Mesendoderm (in vitro differentiated cells): ENCODE measurements around the gene KANSL1.

Experiments used
- DNase-seq: peaks from one replicate; pipeline ENCODE4 v3.0.0; 2013
- H2AK5ac ChIP-seq: 2 replicates; pipeline ENCODE4 v1.6.1; 2013; ENCODE audit warnings: low read length, inconsistent platforms
- H2BK120ac ChIP-seq: 2 replicates; pipeline ENCODE4 v1.6.1; 2013; ENCODE audit warnings: low read depth, mild to moderate bottlenecking, low read length, moderate library complexity, mixed read lengths
- H2BK15ac ChIP-seq: replicated peaks from 2 replicates; pipeline ENCODE4 v1.6.1; 2013; ENCODE audit warnings: low read depth, mild to moderate bottlenecking, moderate library complexity
- H2BK5ac ChIP-seq: 2 replicates; pipeline ENCODE4 v1.6.1; 2013; ENCODE audit warnings: low read length, inconsistent platforms
- H3K18ac ChIP-seq: 2 replicates; pipeline ENCODE4 v1.6.1; 2013; ENCODE audit warnings: mild to moderate bottlenecking, low read length, mixed read lengths
- H3K23ac ChIP-seq: one replicate; pipeline ENCODE4 v1.6.1; 2013; ENCODE audit warnings: low read length
- H3K27ac ChIP-seq: 2 replicates; pipeline ENCODE4 v1.5.1; 2013; ENCODE audit warnings: low read depth, mild to moderate bottlenecking, inconsistent platforms, low read length, moderate library complexity
- H3K27me3 ChIP-seq: 2 replicates; pipeline ENCODE4 v1.6.1; 2013; ENCODE audit warnings: low read length, control low read depth, mild to moderate bottlenecking, inconsistent platforms; ENCODE audit not compliant: insufficient read depth, poor library complexity
- H3K36me3 ChIP-seq: 2 replicates; pipeline ENCODE4 v1.6.1; 2013; ENCODE audit warnings: low read length, inconsistent platforms; ENCODE audit not compliant: control insufficient read depth, insufficient read depth
- H3K4ac ChIP-seq: one replicate; pipeline ENCODE4 v1.6.1; 2013; ENCODE audit warnings: low read depth, mild to moderate bottlenecking, low read length, moderate library complexity
- H3K4me1 ChIP-seq: 2 replicates; pipeline ENCODE4 v1.6.1; 2013; ENCODE audit warnings: low read depth, low read length, inconsistent platforms; ENCODE audit not compliant: control insufficient read depth
- H3K4me2 ChIP-seq: 2 replicates; pipeline ENCODE4 v1.6.1; 2013; ENCODE audit warnings: low read length
- H3K4me3 ChIP-seq: 2 replicates; pipeline ENCODE4 v1.5.1; 2013; ENCODE audit warnings: mild to moderate bottlenecking, low read length
- H3K56ac ChIP-seq: one replicate; pipeline ENCODE4 v1.6.1; 2013; ENCODE audit warnings: low read length
- H3K79me1 ChIP-seq: 2 replicates; pipeline ENCODE4 v1.6.1; 2013; ENCODE audit warnings: low read length, inconsistent platforms
- H3K79me2 ChIP-seq: 2 replicates; pipeline ENCODE4 v1.6.1; 2013; ENCODE audit warnings: mild to moderate bottlenecking, low read length; ENCODE audit not compliant: control insufficient read depth, insufficient read depth
- H3K9ac ChIP-seq: 2 replicates; pipeline ENCODE4 v1.6.1; 2013; ENCODE audit warnings: low read length, inconsistent platforms
- H4K5ac ChIP-seq: one replicate; pipeline ENCODE4 v1.6.1; 2013; ENCODE audit warnings: low read length
- H4K8ac ChIP-seq: one replicate; pipeline ENCODE4 v1.6.1; 2013; ENCODE audit warnings: low read depth, mild to moderate bottlenecking, control low read depth, low read length, moderate library complexity
- WGBS: extraction: QIAGEN DNeasy Blood & Tissue Kit; methylation state at CpG from one replicate; pipeline ENCODE4 v1.1.7; 2013; ENCODE audit warnings: low lambda C conversion rate, missing lambda C conversion rate; ENCODE audit not compliant: insufficient coverage; ENCODE audit errors: extremely low coverage; 5-methylcytosine and 5-hydroxymethylcytosine counted together

KANSL1 gene

DNA sequence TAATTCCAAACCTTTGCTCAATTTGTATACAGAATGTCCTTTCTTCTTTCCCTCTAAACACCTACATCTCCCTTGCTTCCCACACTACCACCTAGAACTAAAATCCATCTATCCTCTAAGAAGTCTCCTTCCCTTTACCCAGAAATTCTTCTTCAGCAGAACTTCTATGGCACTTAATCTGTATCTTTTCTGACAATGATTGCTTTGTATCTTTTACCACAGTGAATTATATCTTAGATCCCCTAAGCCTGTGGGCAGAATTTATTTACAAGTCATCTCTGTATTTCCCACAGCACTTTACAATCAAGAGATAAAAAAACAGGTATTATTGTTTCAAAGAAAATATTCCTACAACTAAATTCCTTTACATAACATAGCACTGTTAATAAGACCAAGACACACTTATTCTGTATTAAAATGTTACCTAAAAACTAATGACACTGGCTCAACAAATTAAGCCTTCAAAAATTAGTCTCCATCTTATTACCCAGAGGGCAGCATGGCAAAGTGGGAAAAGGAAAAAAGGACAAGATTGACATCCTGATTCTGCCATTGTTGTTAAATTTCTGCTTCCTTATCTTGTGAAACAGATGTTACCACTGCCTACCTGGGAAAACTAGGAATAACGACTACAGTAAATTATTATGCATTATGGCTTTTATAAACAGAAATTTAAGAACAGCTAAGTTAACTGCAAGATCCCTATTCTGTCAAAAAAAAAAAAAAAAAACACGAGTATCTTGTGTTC is 42.8 kb downstream of the KANSL1 start:
- Histone ChIP-seq H3K4ac (no peak overlapping the region), H3K56ac (no peak overlapping the region), H4K8ac (no peak overlapping the region), H2BK5ac (no peak overlapping the region), H3K4me1 (peaks cover 15% of the 10 kb centered on the region), H2BK120ac (no peak overlapping the region), H2BK15ac (no peak overlapping the region), H3K23ac (no peak overlapping the region), H3K4me3 (no peak overlapping the region), H2AK5ac (no peak overlapping the region), H3K27ac (no peak overlapping the region), H3K18ac (no peak overlapping the region), H3K36me3 (no peaks in the 10 kb centered on the region), H4K5ac (no peak overlapping the region), H3K79me2 (peaks cover 90% of the 10 kb centered on the region), H3K9ac (no peak overlapping the region), H3K27me3 (no peaks in the 10 kb centered on the region), H3K4me2 (no peak overlapping the region), H3K79me1 (peaks cover 13% of the 10 kb centered on the region)
- no CpG with 5 or more reads among the region's 2 CpGs for WGBS
- DNase-seq = no peak

DNA sequence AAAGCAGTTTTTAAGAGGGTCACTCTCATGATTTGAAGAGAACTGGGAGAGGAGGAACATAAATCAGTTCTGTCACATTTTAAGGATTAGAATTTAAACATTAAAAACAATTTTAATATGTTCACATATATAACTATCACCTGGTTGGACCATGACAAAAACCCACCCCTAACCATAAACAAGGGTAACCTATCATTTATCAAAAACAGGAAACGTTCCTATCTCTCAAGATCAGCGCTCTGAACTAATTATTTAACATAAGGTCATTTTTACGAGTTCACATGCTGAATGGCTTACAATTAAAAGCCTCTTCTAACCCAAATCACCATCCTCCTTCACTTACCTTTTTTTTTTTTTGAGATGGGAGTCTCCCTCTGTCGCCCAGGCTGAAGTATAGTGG is 45.0 kb downstream of the KANSL1 start:
- H3K27ac ChIP-seq = no peak overlapping the region
- WGBS = no CpG with 5 or more reads among the region's 4 CpGs
- no peak overlapping the region for H3K4me3 ChIP-seq
- H3K79me2 ChIP-seq = peaks cover 86% of the 10 kb centered on the region
- H4K5ac ChIP-seq = no peak overlapping the region
- H3K4me2 ChIP-seq = no peak overlapping the region
- no peak overlapping the region for H2BK15ac ChIP-seq
- H3K23ac ChIP-seq = no peak overlapping the region
- H3K36me3 ChIP-seq = no peaks in the 10 kb centered on the region
- H3K79me1 ChIP-seq = peaks cover 13% of the 10 kb centered on the region
- H3K4ac ChIP-seq = no peak overlapping the region
- no peak overlapping the region for H2BK120ac ChIP-seq
- no peak for DNase-seq
- no peak overlapping the region for H4K8ac ChIP-seq
- no peak overlapping the region for H2BK5ac ChIP-seq
- no peak overlapping the region for H3K56ac ChIP-seq
- no peak overlapping the region for H3K9ac ChIP-seq
- H3K4me1 ChIP-seq = peaks cover 11% of the 10 kb centered on the region
- H3K27me3 ChIP-seq = no peaks in the 10 kb centered on the region
- H3K18ac ChIP-seq = no peak overlapping the region
- no peak overlapping the region for H2AK5ac ChIP-seq

DNA sequence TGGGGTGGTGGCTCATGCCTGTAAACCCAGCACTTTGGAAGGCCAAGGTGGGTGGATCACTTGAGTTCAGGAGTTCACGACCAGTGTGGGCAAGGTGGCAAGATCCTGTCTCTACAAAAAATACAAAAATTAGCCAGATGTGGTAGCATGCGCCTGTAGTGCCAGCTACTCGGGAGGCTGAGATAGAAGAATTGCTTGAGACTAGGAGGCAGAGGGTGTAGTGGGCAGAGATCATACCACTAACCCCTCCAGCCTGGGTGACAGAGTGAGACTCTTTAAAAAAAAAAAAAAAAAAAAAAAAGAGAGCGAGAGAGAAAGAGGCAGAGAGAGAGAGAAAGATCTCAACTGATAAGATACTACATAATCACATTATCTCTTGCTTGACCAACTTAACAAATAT is 45.9 kb downstream of the KANSL1 start:
- Histone ChIP-seq H3K27ac (no peak overlapping the region), H3K4ac (no peak overlapping the region), H2BK120ac (no peak overlapping the region), H3K4me2 (no peak overlapping the region), H3K79me2 (peaks cover 84% of the 10 kb centered on the region), H3K79me1 (peaks cover 13% of the 10 kb centered on the region), H3K18ac (no peak overlapping the region), H2BK15ac (no peak overlapping the region), H3K36me3 (no peaks in the 10 kb centered on the region), H3K27me3 (no peaks in the 10 kb centered on the region), H3K23ac (no peak overlapping the region), H3K4me3 (no peak overlapping the region), H2BK5ac (no peak overlapping the region), H4K8ac (no peak overlapping the region), H4K5ac (no peak overlapping the region), H3K4me1 (peaks cover 11% of the 10 kb centered on the region), H3K56ac (no peak overlapping the region), H2AK5ac (no peak overlapping the region), H3K9ac (no peak overlapping the region)
- WGBS = no CpG with 5 or more reads among the region's 4 CpGs
- DNase-seq = no peak

DNA sequence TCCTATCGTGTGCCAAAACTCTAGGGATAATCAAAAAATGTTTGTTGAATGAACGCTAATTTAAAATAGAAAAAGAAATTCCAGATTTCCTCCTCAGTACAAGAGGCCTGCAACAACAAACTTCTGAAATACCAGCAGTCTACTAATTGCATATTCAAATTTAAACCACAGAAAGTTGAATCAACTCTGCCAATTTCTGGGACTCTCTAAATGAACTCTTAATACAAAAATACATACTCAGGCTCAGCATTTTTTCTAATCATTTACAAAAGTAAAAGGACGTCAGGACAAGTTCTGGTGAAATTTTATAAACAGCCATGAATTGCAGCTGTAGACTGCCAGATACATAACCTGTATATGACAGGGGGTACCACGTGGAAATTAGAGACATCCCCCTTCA is 49.0 kb downstream of the KANSL1 start:
- DNase-seq = no peak
- Histone ChIP-seq H3K27ac (no peak overlapping the region), H3K56ac (no peak overlapping the region), H3K9ac (no peak overlapping the region), H3K79me2 (peaks cover 82% of the 10 kb centered on the region), H2BK120ac (no peak overlapping the region), H2AK5ac (no peak overlapping the region), H4K5ac (no peak overlapping the region), H3K79me1 (peaks cover 10% of the 10 kb centered on the region), H3K27me3 (no peaks in the 10 kb centered on the region), H2BK15ac (no peak overlapping the region), H3K4me2 (no peak overlapping the region), H3K4me3 (no peak overlapping the region), H3K18ac (no peak overlapping the region), H4K8ac (no peak overlapping the region), H3K23ac (no peak overlapping the region), H3K4me1 (peaks cover 9% of the 10 kb centered on the region), H3K36me3 (no peaks in the 10 kb centered on the region), H3K4ac (no peak overlapping the region), H2BK5ac (no peak overlapping the region)
- WGBS = no CpG with 5 or more reads among the region's 4 CpGs

DNA sequence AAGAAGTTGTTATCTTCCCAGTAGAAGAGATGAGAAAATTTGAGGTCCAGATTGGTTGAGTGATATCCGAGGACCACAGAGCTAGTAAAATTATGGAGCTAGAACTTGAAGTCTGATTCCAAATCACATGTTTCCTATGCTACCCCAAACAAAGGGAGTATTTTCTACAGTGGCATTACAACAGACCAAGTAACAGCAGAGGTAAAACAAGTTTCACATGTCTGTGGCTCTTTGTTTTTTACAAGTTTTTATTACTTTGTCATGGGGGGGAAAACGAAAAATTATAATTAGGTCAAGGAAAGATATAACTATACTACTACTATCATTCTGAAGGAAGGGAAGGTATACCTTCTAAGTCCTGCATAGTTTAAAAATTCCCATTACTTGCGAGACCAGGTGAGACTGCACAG is 49.4 kb downstream of the KANSL1 start:
- Histone ChIP-seq H3K27ac (no peak overlapping the region), H3K27me3 (no peaks in the 10 kb centered on the region), H3K4me2 (no peak overlapping the region), H4K5ac (no peak overlapping the region), H3K4ac (no peak overlapping the region), H3K79me1 (peaks cover 8% of the 10 kb centered on the region), H3K36me3 (no peaks in the 10 kb centered on the region), H3K23ac (no peak overlapping the region), H3K18ac (no peak overlapping the region), H3K79me2 (peaks cover 82% of the 10 kb centered on the region), H2BK15ac (no peak overlapping the region), H2AK5ac (no peak overlapping the region), H4K8ac (no peak overlapping the region), H2BK5ac (no peak overlapping the region), H3K56ac (no peak overlapping the region), H2BK120ac (no peak overlapping the region), H3K4me3 (no peak overlapping the region), H3K4me1 (peaks cover 8% of the 10 kb centered on the region), H3K9ac (no peak overlapping the region)
- no CpG with 5 or more reads among the region's 3 CpGs for WGBS
- DNase-seq = no peak

DNA sequence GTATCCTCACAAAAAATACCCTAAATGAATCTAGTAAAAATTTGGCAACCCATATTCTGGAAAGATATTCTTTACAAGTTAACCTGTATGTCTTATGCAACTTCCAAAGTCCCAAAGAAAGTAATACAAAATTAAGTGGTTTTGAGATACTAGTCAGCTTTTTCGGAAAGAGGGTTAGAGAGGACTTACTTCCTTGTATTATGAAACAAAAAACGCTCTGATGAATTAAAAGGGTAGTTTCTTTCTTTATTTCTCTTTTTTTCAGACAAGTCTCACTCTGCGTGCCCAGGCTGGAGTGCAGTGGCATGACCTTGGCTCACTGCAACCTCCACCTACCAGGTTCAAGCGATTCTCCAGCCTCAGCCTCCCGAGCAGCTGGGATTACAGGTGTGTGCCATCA is 51.6 kb downstream of the KANSL1 start:
- Histone ChIP-seq H3K4ac (no peak overlapping the region), H3K4me1 (peaks cover 8% of the 10 kb centered on the region), H2BK120ac (no peak overlapping the region), H2AK5ac (no peak overlapping the region), H3K27me3 (no peaks in the 10 kb centered on the region), H3K79me2 (peaks cover 83% of the 10 kb centered on the region), H3K56ac (no peak overlapping the region), H3K18ac (no peak overlapping the region), H4K5ac (no peak overlapping the region), H3K9ac (no peak overlapping the region), H3K23ac (no peak overlapping the region), H3K79me1 (peaks cover 13% of the 10 kb centered on the region), H2BK15ac (no peak overlapping the region), H3K27ac (no peak overlapping the region), H3K4me3 (no peak overlapping the region), H3K4me2 (no peak overlapping the region), H3K36me3 (no peaks in the 10 kb centered on the region), H2BK5ac (no peak overlapping the region), H4K8ac (no peak overlapping the region)
- no peak for DNase-seq
- no CpG with 5 or more reads among the region's 5 CpGs for WGBS
